ENCODE results near the gene WDR77. TPM values are rescaled to one million over a fixed set of nuclear protein-coding genes. Genes with fewer than 3 reads are reported as not detected.
A peak's percentile ranks its signal among the peaks of the same experiment; 100 is the strongest.

WDR77 gene
- total RNA-seq, 1 experiment from 2014 or later = 64.5 TPM

DNA sequence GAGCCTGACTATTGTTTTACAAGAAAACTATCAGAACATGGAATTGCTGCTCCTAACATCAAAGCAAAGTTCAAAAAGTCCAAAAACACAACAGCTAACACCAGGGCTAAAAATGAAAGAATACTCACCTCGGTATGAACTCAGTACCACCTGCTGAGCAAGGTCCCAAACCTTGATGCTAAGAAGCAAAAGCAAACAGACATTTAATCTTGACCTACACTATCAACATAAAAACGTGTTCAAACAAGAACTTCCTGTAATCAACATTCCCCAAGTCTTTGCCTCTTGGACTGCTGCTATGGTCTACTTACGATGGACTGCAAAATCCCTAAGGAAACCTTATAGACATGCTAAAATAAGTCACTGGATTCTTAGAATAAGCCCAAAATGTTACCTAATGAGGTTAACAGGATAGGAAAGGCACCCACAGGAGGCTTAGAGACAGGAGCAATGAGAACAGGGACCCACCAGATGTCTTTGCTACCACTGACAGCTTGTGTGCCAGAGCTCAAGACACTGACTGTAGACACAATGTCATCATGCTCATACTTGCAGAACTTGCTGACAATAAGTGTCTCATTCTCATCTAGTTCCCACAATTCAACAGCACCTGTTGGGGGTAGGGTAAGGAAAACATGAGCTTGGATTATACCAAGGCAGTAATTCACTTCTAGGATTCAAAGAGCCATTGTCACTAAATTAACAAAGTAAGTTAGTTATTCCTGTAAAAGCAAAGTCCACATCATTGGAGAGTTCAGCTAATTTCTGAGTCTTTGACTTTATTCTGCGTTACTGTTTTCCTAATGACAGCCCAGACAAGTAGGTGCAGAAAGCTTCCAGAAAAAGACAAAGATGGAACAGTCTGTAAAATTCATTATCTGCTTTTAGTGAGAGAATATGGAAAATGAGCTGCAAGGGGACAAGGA, 1.8 kb downstream of the WDR77 start:
- ChIA-PET CTCF (no interaction called here), POLR2A (interaction anchor here (0.7 kb wide), 1 partner anchor 230 kb away, joined by 3 read pairs; no protein-coding TSS in a partner anchor)
- H3K4me3 Mint-ChIP-seq = peak overlapping the region; percentile 100
- TF ChIP-seq, protein P1, sequence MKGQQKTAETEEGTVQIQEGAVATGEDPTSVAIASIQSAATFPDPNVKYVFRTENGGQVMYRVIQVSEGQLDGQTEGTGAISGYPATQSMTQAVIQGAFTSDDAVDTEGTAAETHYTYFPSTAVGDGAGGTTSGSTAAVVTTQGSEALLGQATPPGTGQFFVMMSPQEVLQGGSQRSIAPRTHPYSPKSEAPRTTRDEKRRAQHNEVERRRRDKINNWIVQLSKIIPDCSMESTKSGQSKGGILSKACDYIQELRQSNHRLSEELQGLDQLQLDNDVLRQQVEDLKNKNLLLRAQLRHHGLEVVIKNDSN (CRISPR knock-in tag; IDR thresholded peaks at IDR 0.05) = no peak
- no peak for TF ChIP-seq FOXP1 (CRISPR knock-in tag; IDR thresholded peaks at IDR 0.05; ENCODE audit: borderline replicate concordance)
- H3K36me3 Mint-ChIP-seq = peaks cover 47% of the 10 kb centered on the region
- no peaks in the 10 kb centered on the region for H3K9me3 Mint-ChIP-seq
- H3K4me1 Mint-ChIP-seq = peaks cover 31% of the 10 kb centered on the region
- no peaks in the 10 kb centered on the region for H3K27me3 Mint-ChIP-seq (ENCODE audit: low read depth)
- no peak overlapping the region for H3K27ac Mint-ChIP-seq
- no peak for DNase-seq (ENCODE audit: low spot score)
- ATAC-seq = no peak

DNA sequence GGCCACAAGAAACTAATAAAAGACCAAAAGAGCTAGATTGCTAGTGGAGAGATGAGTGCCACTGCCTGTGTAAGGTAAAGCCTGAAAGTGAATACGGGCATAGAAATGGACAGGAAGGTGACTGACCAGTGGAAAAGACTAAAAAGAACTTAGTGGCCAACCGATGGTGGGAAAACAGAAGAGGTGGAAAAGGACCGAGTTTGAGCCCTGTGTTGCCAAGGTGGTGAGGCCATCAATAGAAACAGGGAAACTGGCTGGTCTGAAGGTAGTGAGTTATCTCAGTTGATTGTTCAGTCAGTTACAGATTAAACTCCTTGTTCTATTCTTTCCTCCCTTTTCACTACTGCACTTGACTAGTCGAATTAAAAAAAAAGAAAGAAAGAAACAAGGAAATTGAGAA, 2.5 kb downstream of the WDR77 start:
- H3K27ac Mint-ChIP-seq = no peak overlapping the region
- H3K4me1 Mint-ChIP-seq = peaks cover 30% of the 10 kb centered on the region
- peaks cover 53% of the 10 kb centered on the region for H3K36me3 Mint-ChIP-seq
- ChIA-PET POLR2A (no interaction called here), CTCF (no interaction called here)
- H3K27me3 Mint-ChIP-seq (ENCODE audit: low read depth) = no peaks in the 10 kb centered on the region
- no peak overlapping the region for H3K4me3 Mint-ChIP-seq
- TF ChIP-seq, protein P2, sequence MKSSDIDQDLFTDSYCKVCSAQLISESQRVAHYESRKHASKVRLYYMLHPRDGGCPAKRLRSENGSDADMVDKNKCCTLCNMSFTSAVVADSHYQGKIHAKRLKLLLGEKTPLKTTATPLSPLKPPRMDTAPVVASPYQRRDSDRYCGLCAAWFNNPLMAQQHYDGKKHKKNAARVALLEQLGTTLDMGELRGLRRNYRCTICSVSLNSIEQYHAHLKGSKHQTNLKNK (CRISPR knock-in tag; IDR thresholded peaks at IDR 0.05) = no peak
- no peak for TF ChIP-seq TCF7 (CRISPR knock-in tag; IDR thresholded peaks at IDR 0.05; ENCODE audit: low read depth)
- no peak for TF ChIP-seq ZNF317 (CRISPR knock-in tag; IDR thresholded peaks at IDR 0.05; ENCODE audit: borderline replicate concordance, low read depth)
- no peak for TF ChIP-seq ELF4 (CRISPR knock-in tag; IDR thresholded peaks at IDR 0.05; ENCODE audit: low read depth)
- no peak for TF ChIP-seq FOXJ3 (CRISPR knock-in tag; IDR thresholded peaks at IDR 0.05; ENCODE audit: borderline replicate concordance)
- TF ChIP-seq EMX1 (CRISPR knock-in tag; IDR thresholded peaks at IDR 0.05) = no peak
- TF ChIP-seq ZNF232 (CRISPR knock-in tag; IDR thresholded peaks at IDR 0.05) = no peak
- TF ChIP-seq OVOL2 (CRISPR knock-in tag; IDR thresholded peaks at IDR 0.05; ENCODE audit: borderline replicate concordance) = no peak
- no peak for TF ChIP-seq RELA (CRISPR knock-in tag; IDR thresholded peaks at IDR 0.05; ENCODE audit: borderline replicate concordance)
- no peak for TF ChIP-seq GRHL2 (CRISPR knock-in tag; IDR thresholded peaks at IDR 0.05; ENCODE audit: insufficient replicate concordance, severe bottlenecking)
- no peak for TF ChIP-seq SMAD3 (CRISPR knock-in tag; IDR thresholded peaks at IDR 0.05; ENCODE audit: borderline replicate concordance)
- no peak for TF ChIP-seq SMAD4 (CRISPR knock-in tag; IDR thresholded peaks at IDR 0.05)
- no peak for TF ChIP-seq MXD4 (CRISPR knock-in tag; IDR thresholded peaks at IDR 0.05; ENCODE audit: borderline replicate concordance)
- TF ChIP-seq FOXP1 (CRISPR knock-in tag; IDR thresholded peaks at IDR 0.05; ENCODE audit: borderline replicate concordance) = no peak
- no peak for TF ChIP-seq ZNF121 (CRISPR knock-in tag; IDR thresholded peaks at IDR 0.05)
- TF ChIP-seq JUN (CRISPR knock-in tag; IDR thresholded peaks at IDR 0.05) = no peak
- no peaks in the 10 kb centered on the region for H3K9me3 Mint-ChIP-seq
- ATAC-seq = no peak
- no peak for DNase-seq (ENCODE audit: low spot score)

DNA sequence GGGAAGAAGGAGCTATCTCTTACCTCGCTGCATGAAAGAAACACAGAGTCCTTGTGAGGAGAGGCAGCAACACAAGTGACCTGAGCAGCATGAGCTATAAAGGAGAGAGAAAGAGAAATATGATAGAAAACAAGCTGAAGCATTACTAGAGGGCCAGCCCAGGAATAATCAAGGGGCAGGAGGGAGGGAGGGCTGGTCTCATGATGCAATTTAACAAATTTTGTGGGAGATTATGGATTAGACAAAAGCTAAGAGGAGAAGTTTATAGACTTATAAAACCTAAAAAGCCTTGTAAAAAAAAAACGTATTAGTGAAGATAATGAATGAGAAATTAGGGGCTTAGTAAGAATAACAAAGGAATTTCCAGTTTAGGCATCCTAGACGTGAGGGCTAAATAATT, 5.0 kb downstream of the WDR77 start:
- Mint-ChIP-seq H3K27me3 (ENCODE audit: low read depth) (no peaks in the 10 kb centered on the region), H3K9me3 (no peaks in the 10 kb centered on the region), H3K4me1 (peaks cover 14% of the 10 kb centered on the region), H3K27ac (no peak overlapping the region), H3K4me3 (no peak overlapping the region), H3K36me3 (peaks cover 74% of the 10 kb centered on the region)
- CTCF ChIA-PET = no interaction called here
- TF ChIP-seq ZNF423 (CRISPR knock-in tag; IDR thresholded peaks at IDR 0.05) (no peak), ZNF416 (CRISPR knock-in tag; IDR thresholded peaks at IDR 0.05) (no peak), ZNF219 (CRISPR knock-in tag; IDR thresholded peaks at IDR 0.05; ENCODE audit: borderline replicate concordance) (no peak), HMGA2 (CRISPR knock-in tag; IDR thresholded peaks at IDR 0.05) (no peak), NFYB (CRISPR knock-in tag; conservative IDR thresholded peaks at IDR 0.05; ENCODE audit: low read depth) (no peak), TEAD1 (CRISPR knock-in tag; IDR thresholded peaks at IDR 0.05) (no peak)
- TF ChIP-seq, protein P1 (CRISPR knock-in tag; IDR thresholded peaks at IDR 0.05) = no peak
- TF ChIP-seq, protein P3, sequence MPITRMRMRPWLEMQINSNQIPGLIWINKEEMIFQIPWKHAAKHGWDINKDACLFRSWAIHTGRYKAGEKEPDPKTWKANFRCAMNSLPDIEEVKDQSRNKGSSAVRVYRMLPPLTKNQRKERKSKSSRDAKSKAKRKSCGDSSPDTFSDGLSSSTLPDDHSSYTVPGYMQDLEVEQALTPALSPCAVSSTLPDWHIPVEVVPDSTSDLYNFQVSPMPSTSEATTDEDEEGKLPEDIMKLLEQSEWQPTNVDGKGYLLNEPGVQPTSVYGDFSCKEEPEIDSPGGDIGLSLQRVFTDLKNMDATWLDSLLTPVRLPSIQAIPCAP (CRISPR knock-in tag; IDR thresholded peaks at IDR 0.05) = no peak
- ATAC-seq = no peak
- POLR2A ChIA-PET = no interaction called here
- no peak for DNase-seq (ENCODE audit: low spot score)

Data from WTC11 (cell line).